HCT116 (cell line): Measurements from ENCODE around the gene PIWIL4. TPM values are rescaled to one million over a fixed set of nuclear protein-coding genes. Genes with fewer than 3 reads are reported as not detected.

ENCODE experiments used
- ATAC-seq: fragments of 200-7000 bp; cut with Tn5 transposase; 2 replicates; pipeline ENCODE4 v1.9.1; 2020; ENCODE audit warnings: mild to moderate bottlenecking, moderate library complexity
- BruUV-seq: library from RNA; stranded (reverse); fragments of 400-500 nt; replicated peaks from 2 replicates; lab custom pipeline; 2021; lab: Mats Ljungman, UMichigan
- CTCF ChIA-PET: fragments of 300-600 bp; sonication (Branson Sonifier 250); formaldehyde crosslinking; loops from one replicate; lab custom pipeline; 2021; ENCODE audit warnings: antibody characterized with exemption; lab: Charles Lee
- POLR2A ChIA-PET: fragments of 300-600, 350-600 bp; sonication (Branson Sonifier 250); formaldehyde crosslinking; loops from one replicate; lab custom pipeline; 2021; ENCODE audit warnings: antibody characterized with exemption; lab: Charles Lee
- RAD21 ChIA-PET, 2 experiments: fragments of 300-600 bp; sonication (Branson Sonifier 250); formaldehyde crosslinking; loops; one replicate each; lab custom pipeline; 2023; ENCODE audit warnings: low total read pairs in 2 of 2; ENCODE audit not compliant: uncharacterized antibody in 2 of 2, unreplicated experiment in 2 of 2, low non-redundant PET in 1 of 2; lab: Charles Lee
- DNase-seq: peaks from one replicate; pipeline ENCODE4 v3.0.0-alpha.2; 2010; ENCODE audit warnings: low read depth, low spot score
- H2AFZ ChIP-seq: fragments of 200-600 bp; shearing (Covaris generic), sonication (generic); 2 replicates; pipeline ENCODE4 v1.6.1; 2017; ENCODE audit warnings: low read depth, mixed run types, mixed read lengths, antibody characterized with exemption, low read length; ENCODE audit not compliant: poor library complexity, severe bottlenecking
- H3K27ac ChIP-seq: 2 replicates; pipeline ENCODE4 v1.5.1; 2012; ENCODE audit warnings: low read depth, low read length
- H3K27me3 ChIP-seq: fragments of 200-600 bp; sonication (generic); 2 replicates; pipeline ENCODE4 v1.6.1; 2016; ENCODE audit warnings: mixed run types, low read length, mixed read lengths; ENCODE audit not compliant: insufficient read depth
- H3K36me3 ChIP-seq, 2 experiments: fragments of 200-500 bp in 1 of 2; fragments of 200-600 bp in 1 of 2; sonication (Bioruptor generic) in 1 of 2; sonication (generic) in 1 of 2; 2 replicates each; pipeline versions ENCODE4 v1.5.1 to v1.6.1; 2014 to 2016; ENCODE audit warnings: low read length in 2 of 2, inconsistent platforms in 1 of 2, mixed read lengths in 1 of 2, mixed run types in 1 of 2; ENCODE audit not compliant: insufficient read depth in 2 of 2, control insufficient read depth in 1 of 2
- H3K4me1 ChIP-seq, 2 experiments: fragments of 200-600 bp in 1 of 2; sonication (generic) in 1 of 2; 2 replicates each; pipeline versions ENCODE4 v1.5.1 to v1.6.1; 2012 to 2017; ENCODE audit warnings: low read length in 2 of 2, inconsistent platforms in 1 of 2, mild to moderate bottlenecking in 1 of 2, mixed read lengths in 1 of 2, mixed run types in 1 of 2, moderate library complexity in 1 of 2; ENCODE audit not compliant: insufficient read depth in 2 of 2, control insufficient read depth in 1 of 2
- H3K4me2 ChIP-seq: fragments of 200-600 bp; sonication (generic); 2 replicates; pipeline ENCODE4 v1.6.1; 2017; ENCODE audit warnings: mixed run types, low read length, mixed read lengths
- H3K4me3 ChIP-seq, 2 experiments: fragments of 200-600 bp in 1 of 2; sonication (generic) in 1 of 2; replicated peaks in 1 of 2; 2 replicates each; pipeline ENCODE4 v1.5.1; 2011 to 2016; ENCODE audit warnings: low read length in 2 of 2, control low read depth in 1 of 2, low read depth in 1 of 2, mild to moderate bottlenecking in 1 of 2, mixed read lengths in 1 of 2, mixed run types in 1 of 2
- H3K79me2 ChIP-seq: fragments of 200-600 bp; sonication (generic); 2 replicates; pipeline ENCODE4 v1.6.1; 2017; ENCODE audit warnings: mild to moderate bottlenecking, mixed run types, low read length, moderate library complexity, mixed read lengths; ENCODE audit not compliant: insufficient read depth
- H3K9ac ChIP-seq: fragments of 200-600 bp; sonication (generic); 2 replicates; pipeline ENCODE4 v1.6.1; 2016; ENCODE audit warnings: low read length, mixed read lengths
- H3K9me2 ChIP-seq: fragments of 200-600 bp; sonication (generic), shearing (Covaris generic); 2 replicates; pipeline ENCODE4 v1.6.1; 2017; ENCODE audit warnings: mixed run types, mild to moderate bottlenecking, moderate library complexity; ENCODE audit not compliant: insufficient read depth
- H3K9me3 ChIP-seq, 2 experiments: fragments of 200-500 bp in 1 of 2; fragments of 200-600 bp in 1 of 2; sonication (Bioruptor generic) in 1 of 2; sonication (generic) in 1 of 2; 2 replicates each; pipeline ENCODE4 v1.6.1; 2014 to 2017; ENCODE audit warnings: low read length in 2 of 2, mixed read lengths in 2 of 2, inconsistent platforms in 1 of 2, low read depth in 1 of 2, mild to moderate bottlenecking in 1 of 2, mixed run types in 1 of 2, moderate library complexity in 1 of 2; ENCODE audit not compliant: control insufficient read depth in 1 of 2, insufficient read depth in 1 of 2
- H4K20me1 ChIP-seq: fragments of 200-600 bp; sonication (generic), shearing (Covaris generic); 2 replicates; pipeline ENCODE4 v1.6.1; 2017; ENCODE audit warnings: mixed run types, mild to moderate bottlenecking, moderate library complexity; ENCODE audit not compliant: insufficient read depth
- ATF3 ChIP-seq: IDR thresholded peaks from 2 replicates; pipeline ENCODE4 v1.6.1; 2012
- CBX3 ChIP-seq: IDR thresholded peaks from 2 replicates; pipeline ENCODE4 v1.6.1; 2012; ENCODE audit warnings: low read depth
- EGR1 ChIP-seq: IDR thresholded peaks from 2 replicates; pipeline ENCODE4 v1.6.1; 2012; ENCODE audit warnings: low read depth
- ELF1 ChIP-seq: IDR thresholded peaks from 2 replicates; pipeline ENCODE4 v1.6.1; 2012; ENCODE audit warnings: low read depth, borderline replicate concordance
- JUND ChIP-seq: IDR thresholded peaks from 2 replicates; pipeline ENCODE4 v1.6.1; 2012
- POLR2AphosphoS5 ChIP-seq: IDR thresholded peaks from 2 replicates; pipeline ENCODE4 v1.6.1; 2011; ENCODE audit warnings: mild to moderate bottlenecking, low read depth, low read length, moderate library complexity
- RAD21 ChIP-seq: IDR thresholded peaks from 2 replicates; pipeline ENCODE4 v1.6.1; 2012; ENCODE audit warnings: low read depth, mild to moderate bottlenecking
- YY1 ChIP-seq: IDR thresholded peaks from 2 replicates; pipeline ENCODE4 v1.6.1; 2011; ENCODE audit warnings: low read length, low read depth, moderate library complexity, mild to moderate bottlenecking; ENCODE audit not compliant: insufficient replicate concordance; ENCODE audit errors: extremely low read depth
- ZFX ChIP-seq: fragments of 450-650 bp; IDR thresholded peaks from 2 replicates; pipeline ENCODE4 v1.6.1; 2017
- intact Hi-C: fragments of 100-400 bp; cut with micrococcal nuclease; formaldehyde crosslinking; loops from 2 replicates; pipeline ENCODE4 v1.10.0; 2022
- total RNA-seq: library from RNA; stranded (reverse); gene quantifications from one replicate; pipeline ENCODE4 v1.2.1, GENCODE V29; 2021; ENCODE audit not compliant: unreplicated experiment
- TF ChIP-seq, protein P1 (sequence below): IDR thresholded peaks from 2 replicates; pipeline ENCODE4 v1.6.1; 2011; ENCODE audit warnings: mild to moderate bottlenecking, low read length, moderate library complexity; ENCODE audit not compliant: insufficient replicate concordance; ENCODE audit errors: extremely low read depth
- TF ChIP-seq, protein P2 (sequence below): IDR thresholded peaks from 2 replicates; pipeline ENCODE4 v1.6.1; 2012; ENCODE audit warnings: low read depth

PIWIL4 gene
- total RNA-seq, 1 experiment from 2014 or later, result 0.34 TPM

GRCh38 chr11:94655291-94655690 is 88.1 kb downstream of the PIWIL4 start:
- H3K9ac ChIP-seq, result no peak overlapping the region
- RAD21 ChIA-PET, result no interaction called here
- H3K9me2 ChIP-seq, result no peaks in the 10 kb centered on the region
- H3K4me1 ChIP-seq, result no peaks in the 10 kb centered on the region
- no peak overlapping the region for H3K27ac ChIP-seq
- H3K9me3 ChIP-seq, result no peaks in the 10 kb centered on the region
- intact Hi-C loops, result no loop called here
- no peak overlapping the region for H3K4me3 ChIP-seq
- ATAC-seq, result no peak
- TF ChIP-seq ZFX, result no peak
- no peak for TF ChIP-seq EGR1
- TF ChIP-seq YY1, result no peak
- H2AFZ ChIP-seq, result no peak overlapping the region
- POLR2A ChIA-PET, result no interaction called here
- H3K79me2 ChIP-seq, result no peaks in the 10 kb centered on the region
- DNase-seq, result no peak
- CTCF ChIA-PET, result no interaction called here
- H3K4me2 ChIP-seq, result no peak overlapping the region
- H4K20me1 ChIP-seq, result no peaks in the 10 kb centered on the region
- no TSS peak for BruUV-seq
- no peaks in the 10 kb centered on the region for H3K27me3 ChIP-seq
- no peaks in the 10 kb centered on the region; a peak in 1 of 4 replicates for H3K36me3 ChIP-seq

- RAD21 ChIA-PET, result no interaction called here
- CTCF ChIA-PET, result no interaction called here
- Histone ChIP-seq H4K20me1 (no peaks in the 10 kb centered on the region), H3K27ac (no peak overlapping the region), H3K27me3 (no peaks in the 10 kb centered on the region), H3K9me2 (no peaks in the 10 kb centered on the region), H3K9ac (no peak overlapping the region), H3K9me3 (no peaks in the 10 kb centered on the region), H3K4me3 (no peak overlapping the region), H2AFZ (no peak overlapping the region)
- DNase-seq (no peak), ATAC-seq (no peak)
- POLR2A ChIA-PET, result no interaction called here
- TF ChIP-seq, protein P1, sequence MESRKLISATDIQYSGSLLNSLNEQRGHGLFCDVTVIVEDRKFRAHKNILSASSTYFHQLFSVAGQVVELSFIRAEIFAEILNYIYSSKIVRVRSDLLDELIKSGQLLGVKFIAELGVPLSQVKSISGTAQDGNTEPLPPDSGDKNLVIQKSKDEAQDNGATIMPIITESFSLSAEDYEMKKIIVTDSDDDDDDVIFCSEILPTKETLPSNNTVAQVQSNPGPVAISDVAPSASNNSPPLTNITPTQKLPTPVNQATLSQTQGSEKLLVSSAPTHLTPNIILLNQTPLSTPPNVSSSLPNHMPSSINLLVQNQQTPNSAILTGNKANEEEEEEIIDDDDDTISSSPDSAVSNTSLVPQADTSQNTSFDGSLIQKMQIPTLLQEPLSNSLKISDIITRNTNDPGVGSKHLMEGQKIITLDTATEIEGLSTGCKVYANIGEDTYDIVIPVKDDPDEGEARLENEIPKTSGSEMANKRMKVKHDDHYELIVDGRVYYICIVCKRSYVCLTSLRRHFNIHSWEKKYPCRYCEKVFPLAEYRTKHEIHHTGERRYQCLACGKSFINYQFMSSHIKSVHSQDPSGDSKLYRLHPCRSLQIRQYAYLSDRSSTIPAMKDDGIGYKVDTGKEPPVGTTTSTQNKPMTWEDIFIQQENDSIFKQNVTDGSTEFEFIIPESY, result no peak
- TF ChIP-seq CBX3 (no peak), JUND (no peak), POLR2AphosphoS5 (no peak), ATF3 (no peak), ELF1 (no peak), ZFX (no peak), RAD21 (no peak), YY1 (no peak)
- TF ChIP-seq, protein P2, sequence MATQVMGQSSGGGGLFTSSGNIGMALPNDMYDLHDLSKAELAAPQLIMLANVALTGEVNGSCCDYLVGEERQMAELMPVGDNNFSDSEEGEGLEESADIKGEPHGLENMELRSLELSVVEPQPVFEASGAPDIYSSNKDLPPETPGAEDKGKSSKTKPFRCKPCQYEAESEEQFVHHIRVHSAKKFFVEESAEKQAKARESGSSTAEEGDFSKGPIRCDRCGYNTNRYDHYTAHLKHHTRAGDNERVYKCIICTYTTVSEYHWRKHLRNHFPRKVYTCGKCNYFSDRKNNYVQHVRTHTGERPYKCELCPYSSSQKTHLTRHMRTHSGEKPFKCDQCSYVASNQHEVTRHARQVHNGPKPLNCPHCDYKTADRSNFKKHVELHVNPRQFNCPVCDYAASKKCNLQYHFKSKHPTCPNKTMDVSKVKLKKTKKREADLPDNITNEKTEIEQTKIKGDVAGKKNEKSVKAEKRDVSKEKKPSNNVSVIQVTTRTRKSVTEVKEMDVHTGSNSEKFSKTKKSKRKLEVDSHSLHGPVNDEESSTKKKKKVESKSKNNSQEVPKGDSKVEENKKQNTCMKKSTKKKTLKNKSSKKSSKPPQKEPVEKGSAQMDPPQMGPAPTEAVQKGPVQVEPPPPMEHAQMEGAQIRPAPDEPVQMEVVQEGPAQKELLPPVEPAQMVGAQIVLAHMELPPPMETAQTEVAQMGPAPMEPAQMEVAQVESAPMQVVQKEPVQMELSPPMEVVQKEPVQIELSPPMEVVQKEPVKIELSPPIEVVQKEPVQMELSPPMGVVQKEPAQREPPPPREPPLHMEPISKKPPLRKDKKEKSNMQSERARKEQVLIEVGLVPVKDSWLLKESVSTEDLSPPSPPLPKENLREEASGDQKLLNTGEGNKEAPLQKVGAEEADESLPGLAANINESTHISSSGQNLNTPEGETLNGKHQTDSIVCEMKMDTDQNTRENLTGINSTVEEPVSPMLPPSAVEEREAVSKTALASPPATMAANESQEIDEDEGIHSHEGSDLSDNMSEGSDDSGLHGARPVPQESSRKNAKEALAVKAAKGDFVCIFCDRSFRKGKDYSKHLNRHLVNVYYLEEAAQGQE, result no peak
- TF ChIP-seq, all 23 proteins: peak for 0
- no peaks in the 10 kb centered on the region for H3K79me2 ChIP-seq
- H3K4me2 ChIP-seq, result no peak overlapping the region
- intact Hi-C loops, result no loop called here
- H3K4me1 ChIP-seq, result no peaks in the 10 kb centered on the region
- no peaks in the 10 kb centered on the region; a peak in 1 of 4 replicates for H3K36me3 ChIP-seq
- no TSS peak for BruUV-seq
Observed at GRCh38 chr11:94655956-94656355, 88.8 kb downstream of the PIWIL4 start.
